Caki2 (cell line): ENCODE data around the gene SH3BP5. TPM values are rescaled to one million over a fixed set of nuclear protein-coding genes. Genes with fewer than 3 reads are reported as not detected.

Experiments used
- DNase-seq: peaks from one replicate; pipeline ENCODE4 v3.0.0-alpha.2; 2015; ENCODE audit warnings: low read depth
- in situ Hi-C: cut with HindIII; loops from 2 replicates; pipeline ENCODE4 v1.10.0; 2016; ENCODE audit warnings: low sequenced_read_pairs, low pct_unique_long_range_greater_than_20kb, mixed read lengths
- total RNA-seq: library from RNA; depleted of rRNA; stranded (reverse); fragments of >200 nt; shearing (Covaris generic); gene quantifications from 2 replicates; pipeline ENCODE4 v1.2.3, GENCODE V29; 2014; ENCODE audit warnings: low replicate concordance

SH3BP5 gene
- total RNA-seq, 1 experiment from 2014 or later = 0.84 TPM

DNA sequence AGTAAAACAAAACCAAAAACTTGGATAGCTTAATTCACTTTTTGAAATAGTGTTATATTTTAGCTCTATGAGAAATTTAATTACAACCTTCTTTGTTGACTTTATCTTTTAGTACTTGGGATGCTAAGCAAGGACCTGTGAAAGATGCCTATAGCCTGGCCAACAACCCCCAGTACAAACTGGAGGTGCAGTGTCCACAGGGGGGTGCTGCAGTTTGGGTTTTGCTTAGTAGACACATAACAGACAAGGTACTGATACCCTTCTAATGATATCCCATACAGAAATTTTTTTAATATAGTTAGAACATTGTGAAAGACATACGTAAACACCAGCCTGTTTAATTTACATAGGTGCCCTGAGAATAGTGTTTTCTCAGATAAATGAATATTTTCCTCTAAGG is 91.0 kb downstream of the SH3BP5 start:
- DNase-seq = no peak
- in situ Hi-C loops = no loop called here

DNA sequence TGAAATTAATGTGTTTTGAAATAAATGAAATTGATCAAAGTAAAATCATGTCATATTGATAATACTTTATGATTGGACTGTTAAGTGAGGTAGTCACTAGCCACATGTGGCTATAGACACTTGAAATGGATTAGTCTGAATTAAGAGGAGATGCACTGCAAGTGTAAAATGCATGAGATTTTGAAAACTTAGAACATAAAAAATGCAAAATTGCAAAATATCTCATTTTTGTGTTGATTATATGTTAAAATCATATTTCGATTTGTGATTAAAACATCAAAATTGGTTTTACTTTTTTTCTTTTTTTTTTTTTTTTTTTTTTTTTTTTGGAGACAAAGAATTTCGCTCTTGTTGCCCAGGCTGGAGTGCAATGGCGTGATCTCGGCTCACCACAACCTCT is 103.1 kb downstream of the SH3BP5 start:
- no peak for DNase-seq
- in situ Hi-C loops = no loop called here

DNA sequence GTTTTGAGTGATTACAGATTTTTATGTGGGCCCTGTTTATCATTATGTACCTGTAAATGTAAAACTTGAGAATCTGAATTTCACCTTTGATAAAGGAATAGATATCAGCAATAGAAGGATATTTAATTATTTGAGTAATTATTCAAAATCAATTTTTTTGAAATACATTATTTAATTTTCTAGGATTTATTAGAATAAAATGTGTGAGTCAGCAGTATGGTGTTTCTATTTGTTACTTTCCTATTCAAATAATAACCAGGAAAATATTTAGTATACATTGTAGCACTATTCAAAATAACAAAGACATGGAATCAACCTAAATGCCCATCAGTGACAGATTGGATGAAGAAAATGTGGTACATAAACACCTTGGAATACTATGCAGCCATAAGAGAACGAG is 104.2 kb downstream of the SH3BP5 start:
- DNase-seq = no peak
- in situ Hi-C loops = no loop called here

DNA sequence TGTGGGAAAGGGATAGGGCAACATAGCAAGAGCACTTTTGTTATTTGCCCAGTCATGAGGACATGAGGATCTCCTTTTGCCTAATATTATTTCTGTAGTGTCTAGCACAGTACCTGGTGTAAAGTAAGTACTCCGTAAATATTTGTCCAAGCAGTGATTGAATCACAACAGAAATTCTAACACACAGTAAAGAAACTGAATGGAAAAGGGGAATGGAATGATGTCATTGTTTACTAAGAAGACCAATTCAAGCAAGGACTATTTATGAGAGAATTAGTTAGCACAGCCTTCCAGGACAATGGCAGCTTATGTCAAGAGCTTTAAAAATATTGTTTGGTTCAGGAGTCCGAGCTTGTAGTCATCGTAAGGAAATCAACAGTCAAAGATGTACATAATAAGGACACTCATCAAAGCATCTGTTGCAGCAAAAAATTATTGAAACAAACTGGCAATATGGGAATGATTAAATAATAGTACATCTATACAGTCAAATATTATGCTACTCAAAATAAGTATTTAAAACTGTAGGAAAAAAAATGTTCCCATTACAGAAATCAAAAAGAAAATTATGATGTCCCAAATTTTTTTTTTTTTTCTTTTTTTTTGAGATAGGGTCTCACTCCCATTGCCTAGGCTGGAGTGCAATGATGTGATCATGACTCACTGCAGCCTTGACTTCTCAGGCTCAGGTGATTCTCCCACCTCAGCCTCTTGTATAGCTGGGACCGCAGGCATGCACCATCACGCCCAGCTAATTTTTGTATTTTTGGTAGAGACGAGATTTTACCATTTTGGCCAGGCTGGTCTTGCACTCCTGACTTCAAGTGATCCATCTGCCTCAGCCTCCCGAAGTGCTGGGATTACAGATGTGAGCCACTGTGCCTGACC is 108.5 kb downstream of the SH3BP5 start:
- no peak for DNase-seq
- in situ Hi-C loops = no loop called here

- in situ Hi-C loops = no loop called here
- no peak for DNase-seq
These were observed 110.7 kb downstream of the SH3BP5 start for GRCh38 chr3:15221574-15222217.

DNA sequence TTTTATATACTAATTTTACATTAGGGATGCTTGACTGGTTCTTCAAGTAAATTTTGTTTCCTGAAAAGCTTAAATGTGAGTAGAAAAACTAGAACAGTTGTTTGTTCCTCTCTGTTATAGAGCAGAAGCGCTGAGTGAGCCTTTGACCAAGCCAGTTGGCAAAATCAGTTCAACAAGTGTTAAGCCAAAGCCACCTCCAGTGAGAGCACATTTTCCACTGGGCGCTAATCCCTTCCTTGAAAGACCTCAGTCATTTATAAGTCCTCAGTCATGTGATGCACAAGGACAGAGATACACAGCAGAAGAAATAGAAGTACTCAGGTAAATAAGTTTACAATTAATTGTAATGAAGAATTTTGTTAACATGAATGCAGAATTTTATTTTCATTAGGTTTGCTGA is 111.7 kb downstream of the SH3BP5 start:
- in situ Hi-C loops = no loop called here
- DNase-seq = no peak

DNA sequence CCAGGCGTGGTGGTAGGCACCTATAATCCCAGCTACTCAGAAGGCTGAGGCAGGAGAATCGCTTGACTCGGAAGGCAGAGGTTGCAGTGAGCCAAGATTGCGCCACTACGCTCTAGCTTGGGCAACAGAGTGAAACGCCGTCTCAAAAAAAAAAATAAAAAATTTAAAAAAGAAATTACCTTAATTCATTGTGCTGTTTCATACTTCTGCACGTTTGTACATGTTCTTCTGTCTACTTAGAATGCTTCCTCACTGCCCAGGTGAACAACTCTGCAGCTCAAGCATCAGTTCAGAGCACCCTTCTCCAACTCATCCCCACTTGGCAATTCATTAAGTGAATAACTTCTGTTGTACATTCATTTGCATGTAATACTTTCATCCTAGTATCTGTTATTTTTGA is 112.3 kb downstream of the SH3BP5 start:
- no peak for DNase-seq

GRCh38 chr3:15218689-15219088 is 113.7 kb downstream of the SH3BP5 start:
- in situ Hi-C loops = no loop called here
- DNase-seq = no peak

More for the DNA sequence above, 112.3 kb downstream of the SH3BP5 start:
- in situ Hi-C loops = no loop called here

DNA sequence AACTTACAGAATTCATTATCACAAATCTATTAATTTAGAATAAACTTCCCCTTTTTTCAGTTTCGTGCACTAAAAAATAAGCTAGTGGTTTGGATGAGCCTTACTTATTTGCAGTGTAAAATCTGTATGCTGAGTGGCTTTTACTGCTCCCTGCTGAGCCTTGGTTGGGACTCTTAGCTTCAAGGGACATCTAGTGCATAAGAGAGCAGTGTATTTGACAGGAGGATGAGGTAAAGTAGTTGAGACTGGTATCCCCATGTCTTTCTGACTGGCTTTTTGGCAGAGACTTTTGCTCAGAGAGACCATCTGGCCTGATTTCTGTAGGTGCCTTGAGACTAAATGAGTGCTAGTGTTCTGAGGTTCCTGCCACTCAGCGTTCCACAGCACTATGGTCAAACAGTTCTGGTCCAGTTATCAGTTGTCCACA is 114.5 kb downstream of the SH3BP5 start:
- in situ Hi-C loops = no loop called here
- no peak for DNase-seq

- in situ Hi-C loops = no loop called here
- DNase-seq = no peak
These were observed 115.2 kb downstream of the SH3BP5 start for GRCh38 chr3:15217011-15217671.

GRCh38 chr3:15216501-15216900 is 115.9 kb downstream of the SH3BP5 start:
- no peak for DNase-seq
- in situ Hi-C loops = no loop called here

DNA sequence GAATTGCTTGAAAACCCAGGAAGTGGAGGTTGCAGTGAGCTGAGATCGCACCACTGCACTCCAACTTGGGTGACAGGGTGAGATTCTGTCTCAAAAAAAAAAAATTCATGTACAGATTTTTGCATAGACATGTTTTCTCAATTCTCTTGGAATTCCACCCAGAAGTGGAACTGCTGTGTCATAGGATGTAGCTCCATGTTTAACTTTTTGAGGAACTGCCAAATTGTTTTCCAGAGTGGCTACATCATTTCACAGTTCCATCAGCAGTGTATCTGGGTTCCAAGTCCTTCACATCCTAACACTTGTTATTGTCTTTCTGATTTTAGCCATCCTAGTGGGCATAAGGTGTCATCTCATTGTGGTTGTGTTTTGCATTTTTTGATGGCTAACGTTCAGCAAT is 116.4 kb downstream of the SH3BP5 start:
- in situ Hi-C loops = no loop called here
- DNase-seq = no peak

GRCh38 chr3:15214758-15215157 is 117.6 kb downstream of the SH3BP5 start:
- in situ Hi-C loops = no loop called here
- no peak for DNase-seq

DNA sequence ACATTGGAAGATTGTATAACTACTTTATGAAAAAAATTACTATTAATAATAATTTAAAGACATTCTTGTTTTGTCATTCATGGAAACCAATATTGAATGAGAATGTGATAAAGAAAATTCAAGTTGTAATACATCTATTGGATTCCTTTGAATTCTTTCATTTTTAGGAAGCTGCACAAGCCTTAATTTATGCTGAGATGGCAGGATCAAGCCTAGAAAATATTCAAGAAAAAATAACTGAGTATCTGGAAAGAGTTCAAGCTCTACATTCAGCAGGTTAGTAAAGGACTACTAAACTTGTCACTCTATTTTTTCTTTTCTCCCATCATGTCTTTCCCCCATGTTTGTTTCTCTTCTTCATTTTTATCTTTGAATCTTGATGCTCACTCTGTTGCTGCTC is 120.4 kb downstream of the SH3BP5 start:
- no peak for DNase-seq
- in situ Hi-C loops = no loop called here

DNA sequence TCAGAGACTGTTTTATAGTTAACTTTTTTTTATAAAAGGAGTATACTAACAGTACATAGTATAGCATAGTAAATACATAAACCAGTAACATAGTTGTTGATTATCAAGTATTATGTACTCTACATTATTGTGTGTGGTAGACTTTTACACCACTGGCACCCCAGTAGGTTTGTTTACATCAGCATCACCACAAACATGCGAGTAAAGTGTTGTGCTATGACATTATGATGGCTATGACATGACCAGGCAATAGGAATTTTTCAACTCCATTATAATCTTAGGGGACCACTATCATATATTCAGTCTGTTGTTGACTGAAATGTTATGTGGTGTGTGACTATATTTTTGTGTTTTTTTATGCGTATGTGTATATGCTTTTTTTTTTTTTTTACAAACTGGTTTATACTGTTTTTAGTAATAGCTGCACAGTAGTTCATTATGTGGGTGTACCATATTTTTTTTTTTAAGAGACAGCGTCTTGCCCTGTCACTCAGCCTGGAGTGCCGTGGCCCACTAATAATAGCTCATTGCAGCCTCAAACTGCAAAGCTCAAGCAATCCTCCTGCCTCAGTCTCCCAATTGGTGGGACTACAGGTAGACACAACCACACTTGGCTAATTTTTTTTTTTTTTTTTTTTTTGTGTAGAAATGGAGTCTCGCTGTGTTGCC is 124.4 kb downstream of the SH3BP5 start:
- in situ Hi-C loops = no loop called here

DNA sequence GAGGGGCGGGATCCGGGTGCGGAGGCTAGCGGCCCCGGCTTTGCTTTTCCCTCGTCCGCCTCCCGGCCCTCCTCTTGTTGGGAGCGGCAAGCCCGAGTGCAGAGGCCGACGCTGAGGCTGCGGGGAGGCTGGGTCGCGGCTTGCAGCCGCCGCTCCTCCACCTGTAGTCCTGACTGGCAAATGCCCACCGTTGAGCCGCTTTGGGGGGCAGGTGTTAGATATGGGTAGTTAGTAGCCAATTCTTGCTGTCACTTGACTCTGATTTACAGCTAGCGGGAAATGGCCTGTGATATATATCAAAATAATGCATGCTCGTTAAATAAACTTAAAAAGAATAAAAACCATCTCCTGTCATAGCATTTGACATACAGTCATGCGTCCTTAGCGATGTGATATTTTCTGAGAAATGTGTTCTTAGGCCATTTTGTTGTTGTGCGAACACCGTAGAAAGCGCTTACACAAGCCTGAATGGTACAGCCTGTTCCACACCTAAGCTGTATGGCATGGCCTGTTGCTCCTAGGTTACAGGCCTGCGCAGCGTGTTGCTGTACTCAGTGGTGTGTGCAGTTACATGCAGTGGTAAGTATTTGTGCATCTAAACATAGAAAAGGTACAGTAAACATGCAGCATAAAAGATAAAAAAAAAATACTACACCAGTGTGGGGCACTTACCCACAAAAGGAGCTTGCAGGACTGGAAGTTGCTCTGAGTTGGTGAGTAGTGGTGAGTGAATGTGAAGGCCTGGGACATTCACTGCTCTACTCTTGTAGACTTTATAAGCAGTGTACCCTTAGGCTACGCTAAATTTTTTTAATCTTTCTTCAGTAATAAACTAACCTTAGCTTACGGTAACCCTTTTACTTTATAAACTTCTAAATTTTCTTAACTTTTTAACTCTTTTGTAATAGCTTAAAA is 125.5 kb downstream of the SH3BP5 start:
- in situ Hi-C loops = no loop called here
- peak; percentile 23 for DNase-seq

More for the DNA sequence above, 124.4 kb downstream of the SH3BP5 start:
- DNase-seq = no peak

GRCh38 chr3:15205934-15206661 is 126.3 kb downstream of the SH3BP5 start, which contains the start of gene CAPN7:
CAPN7 (plus strand) TSS chr3:15206246; CDS start chr3:15206496, 250 bp downstream.
- peak; percentile 88 for DNase-seq
- in situ Hi-C loops = no loop called here
